MCF 10A (cell line): ENCODE results near the gene LCP2. TPM values are rescaled to one million over a fixed set of nuclear protein-coding genes. Genes with fewer than 3 reads are reported as not detected.

ENCODE experiments used
- BruUV-seq: library from RNA; stranded (reverse); fragments of 400-500 nt; replicated peaks from 2 replicates; lab custom pipeline; 2021; lab: Mats Ljungman, UMichigan
- CTCF ChIA-PET: fragments of 300-600 bp; sonication (Branson Sonifier 250); formaldehyde crosslinking; extraction: SDS; loops from one replicate; lab custom pipeline; 2021; ENCODE audit warnings: antibody characterized with exemption, inconsistent platforms; lab: Yijun Ruan, JAX
- POLR2A ChIA-PET: fragments of 300-600, 350-650 bp; sonication (Branson Sonifier 250); formaldehyde crosslinking; extraction: SDS; loops from one replicate; lab custom pipeline; 2020; ENCODE audit warnings: antibody characterized with exemption, inconsistent platforms; lab: Yijun Ruan, JAX
- DNase-seq: peaks from one replicate; pipeline ENCODE4 v3.0.0-alpha.2; 2018; ENCODE audit not compliant: unreplicated experiment
- H3K27ac Mint-ChIP-seq: one replicate; pipeline ENCODE4 v1.8.0; 2022; ENCODE audit warnings: mild to moderate bottlenecking, low read depth, mixed read lengths; ENCODE audit not compliant: unreplicated experiment
- H3K27me3 Mint-ChIP-seq: one replicate; pipeline ENCODE4 v1.8.0; 2022; ENCODE audit warnings: mixed read lengths; ENCODE audit not compliant: insufficient read depth, unreplicated experiment
- H3K36me3 Mint-ChIP-seq: one replicate; pipeline ENCODE4 v1.8.0; 2022; ENCODE audit warnings: mild to moderate bottlenecking, moderate library complexity, mixed read lengths; ENCODE audit not compliant: insufficient read depth, unreplicated experiment
- H3K4me1 Mint-ChIP-seq: one replicate; pipeline ENCODE4 v1.8.0; 2022; ENCODE audit warnings: mixed read lengths; ENCODE audit not compliant: insufficient read depth, unreplicated experiment
- H3K4me3 Mint-ChIP-seq: one replicate; pipeline ENCODE4 v1.8.0; 2022; ENCODE audit warnings: mild to moderate bottlenecking, moderate library complexity, mixed read lengths; ENCODE audit not compliant: unreplicated experiment
- H3K9me3 Mint-ChIP-seq: one replicate; pipeline ENCODE4 v1.8.0; 2022; ENCODE audit warnings: mixed read lengths; ENCODE audit not compliant: unreplicated experiment
- intact Hi-C: fragments of 100-400 bp; cut with micrococcal nuclease; formaldehyde crosslinking; loops from 2 replicates; pipeline ENCODE4 v1.14.1; 2022
- total RNA-seq: library from RNA; stranded (reverse); gene quantifications from 2 replicates; pipeline ENCODE4 v1.2.3, GENCODE V29; 2022
- TF ChIP-seq, protein P1 (sequence below): fragments of 200-600 bp; IDR thresholded peaks from one replicate; pipeline ENCODE4 v1.8.0; 2022; ENCODE audit warnings: antibody characterized with exemption, mild to moderate bottlenecking; ENCODE audit not compliant: unreplicated experiment

LCP2 gene
- total RNA-seq, 1 experiment from 2014 or later, result not detected

DNA sequence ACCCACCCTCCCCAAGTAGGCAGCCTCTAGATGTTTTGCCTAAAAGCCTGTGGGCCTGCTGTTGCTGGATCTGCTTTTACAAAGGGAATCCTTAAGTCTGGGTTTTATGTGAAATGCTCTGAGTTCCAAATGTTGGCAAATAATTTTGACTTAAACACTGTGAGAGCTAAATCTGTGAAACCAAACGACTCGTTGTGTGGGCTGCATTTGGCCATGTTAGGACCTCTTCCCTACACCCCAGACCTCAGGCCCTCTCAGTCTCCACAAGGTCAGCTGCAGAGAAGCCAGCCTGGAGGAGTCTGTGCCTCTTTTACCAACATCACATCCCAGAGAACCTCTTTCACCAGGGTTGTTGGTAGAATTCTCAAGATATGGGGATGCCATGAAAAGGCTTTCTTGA lies 9.4 kb downstream of the LCP2 start:
- H3K4me3 Mint-ChIP-seq, result no peak overlapping the region
- no peak for DNase-seq
- H3K27me3 Mint-ChIP-seq, result peaks cover 87% of the 10 kb centered on the region
- H3K36me3 Mint-ChIP-seq, result no peaks in the 10 kb centered on the region
- intact Hi-C loops, result no loop called here
- BruUV-seq, result no TSS peak
- H3K4me1 Mint-ChIP-seq, result no peaks in the 10 kb centered on the region
- H3K9me3 Mint-ChIP-seq, result peaks cover 17% of the 10 kb centered on the region
- ChIA-PET POLR2A (no interaction called here), CTCF (interaction anchor here (0.7 to 8.7 kb wide), 3 partner anchors 9 to 53 kb away, joined by 3 to 40 read pairs (median 3); partner anchors contain the start of gene LCP2)
- H3K27ac Mint-ChIP-seq, result no peak overlapping the region
- TF ChIP-seq, protein P1, sequence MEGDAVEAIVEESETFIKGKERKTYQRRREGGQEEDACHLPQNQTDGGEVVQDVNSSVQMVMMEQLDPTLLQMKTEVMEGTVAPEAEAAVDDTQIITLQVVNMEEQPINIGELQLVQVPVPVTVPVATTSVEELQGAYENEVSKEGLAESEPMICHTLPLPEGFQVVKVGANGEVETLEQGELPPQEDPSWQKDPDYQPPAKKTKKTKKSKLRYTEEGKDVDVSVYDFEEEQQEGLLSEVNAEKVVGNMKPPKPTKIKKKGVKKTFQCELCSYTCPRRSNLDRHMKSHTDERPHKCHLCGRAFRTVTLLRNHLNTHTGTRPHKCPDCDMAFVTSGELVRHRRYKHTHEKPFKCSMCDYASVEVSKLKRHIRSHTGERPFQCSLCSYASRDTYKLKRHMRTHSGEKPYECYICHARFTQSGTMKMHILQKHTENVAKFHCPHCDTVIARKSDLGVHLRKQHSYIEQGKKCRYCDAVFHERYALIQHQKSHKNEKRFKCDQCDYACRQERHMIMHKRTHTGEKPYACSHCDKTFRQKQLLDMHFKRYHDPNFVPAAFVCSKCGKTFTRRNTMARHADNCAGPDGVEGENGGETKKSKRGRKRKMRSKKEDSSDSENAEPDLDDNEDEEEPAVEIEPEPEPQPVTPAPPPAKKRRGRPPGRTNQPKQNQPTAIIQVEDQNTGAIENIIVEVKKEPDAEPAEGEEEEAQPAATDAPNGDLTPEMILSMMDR, result no peak

DNA sequence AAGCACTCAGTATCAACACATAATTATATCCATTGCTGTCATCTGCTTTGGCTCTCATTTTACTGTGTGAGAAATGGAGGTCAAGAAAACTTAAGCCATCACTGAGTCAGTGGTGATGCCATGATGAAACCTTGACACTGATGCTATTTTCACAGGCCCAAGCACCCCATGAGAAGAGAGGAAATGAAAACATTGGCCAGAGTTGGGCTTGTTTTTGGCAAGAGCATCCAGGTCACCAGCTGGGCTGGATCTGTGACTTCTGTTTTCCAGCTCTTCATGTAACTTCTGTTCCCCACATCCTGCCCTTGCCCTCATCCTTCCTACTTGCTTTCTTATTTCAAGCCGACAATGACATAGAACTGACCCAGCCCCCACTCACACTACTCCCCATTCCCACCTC lies 10.0 kb downstream of the LCP2 start:
- TF ChIP-seq, protein P1, result no peak
- intact Hi-C loops, result no loop called here
- peaks cover 84% of the 10 kb centered on the region for H3K27me3 Mint-ChIP-seq
- no peak for DNase-seq
- H3K36me3 Mint-ChIP-seq, result no peaks in the 10 kb centered on the region
- H3K9me3 Mint-ChIP-seq, result peaks cover 18% of the 10 kb centered on the region
- no peaks in the 10 kb centered on the region for H3K4me1 Mint-ChIP-seq
- no TSS peak for BruUV-seq
- POLR2A ChIA-PET, result no interaction called here
- H3K27ac Mint-ChIP-seq, result no peak overlapping the region
- H3K4me3 Mint-ChIP-seq, result no peak overlapping the region
- CTCF ChIA-PET, result interaction anchor here (0.7 to 8.7 kb wide), 4 partner anchors 10 to 147 kb away, joined by 3 to 40 read pairs (median 5); partner anchors contain the start of gene LCP2

DNA sequence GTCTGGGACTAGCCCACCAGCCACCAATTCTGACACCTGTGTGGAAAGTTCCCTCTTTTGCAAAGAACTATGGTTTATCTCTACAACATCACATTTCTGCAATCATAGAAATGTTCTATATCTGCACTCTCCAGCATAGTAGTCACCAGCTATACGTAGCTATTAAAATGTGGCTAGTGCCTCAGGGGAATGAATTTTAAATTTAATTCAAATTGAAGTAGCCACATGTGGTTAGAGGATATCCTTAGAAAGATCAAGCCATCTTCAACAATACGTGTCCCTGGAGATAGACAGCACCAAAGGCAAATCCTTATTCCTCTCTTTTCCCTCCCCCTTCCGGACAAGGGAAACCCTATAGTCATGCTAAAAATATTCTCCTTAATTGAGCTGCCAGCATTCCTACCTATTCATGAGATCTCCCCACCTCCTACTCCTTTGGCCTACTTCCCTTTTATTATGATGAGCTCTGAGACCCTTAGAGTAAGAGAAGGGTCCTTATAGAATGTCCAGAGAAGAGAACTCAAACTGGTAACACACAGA lies 11.1 kb downstream of the LCP2 start:
- Mint-ChIP-seq H3K27me3 (peaks cover 74% of the 10 kb centered on the region), H3K27ac (no peak overlapping the region), H3K9me3 (peaks cover 18% of the 10 kb centered on the region), H3K4me1 (no peaks in the 10 kb centered on the region), H3K4me3 (no peak overlapping the region), H3K36me3 (no peaks in the 10 kb centered on the region)
- no peak for DNase-seq
- no TSS peak for BruUV-seq
- ChIA-PET CTCF (interaction anchor here (0.6 to 8.7 kb wide), 5 partner anchors 16 to 969 kb away, joined by 3 to 40 read pairs (median 3); no protein-coding TSS in a partner anchor), POLR2A (interaction anchor here (0.5 kb wide), 1 partner anchor 88 kb away, joined by 3 read pairs; no protein-coding TSS in a partner anchor)
- TF ChIP-seq, protein P1, result no peak
- intact Hi-C loops, result no loop called here

DNA sequence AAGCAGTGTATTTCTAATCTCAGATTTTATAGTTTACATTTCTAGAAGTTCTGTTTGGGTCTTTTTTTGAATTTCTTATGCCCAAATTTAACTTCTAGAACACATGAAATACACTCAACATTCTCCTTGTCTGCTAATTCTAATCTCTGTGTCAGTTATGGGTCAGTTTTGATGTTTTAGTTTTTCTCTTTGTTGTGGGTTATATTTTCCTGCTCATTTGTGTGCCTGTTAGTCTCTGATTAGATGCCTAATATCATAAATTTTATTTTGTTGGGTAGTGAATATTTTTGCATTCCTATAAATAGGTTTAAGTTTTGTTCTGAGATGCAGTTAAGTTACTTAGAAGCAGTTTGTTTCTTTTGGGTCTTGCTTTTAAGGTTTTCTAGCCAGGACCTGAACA lies 12.4 kb downstream of the LCP2 start:
- no peaks in the 10 kb centered on the region for H3K36me3 Mint-ChIP-seq
- no peak for DNase-seq
- ChIA-PET CTCF (interaction anchor here (8.7 kb wide), 1 partner anchor 17 kb away, joined by 40 read pairs; no protein-coding TSS in a partner anchor), POLR2A (no interaction called here)
- no peak overlapping the region for H3K27ac Mint-ChIP-seq
- no peak overlapping the region for H3K4me3 Mint-ChIP-seq
- BruUV-seq, result no TSS peak
- H3K9me3 Mint-ChIP-seq, result peaks cover 18% of the 10 kb centered on the region
- no peaks in the 10 kb centered on the region for H3K4me1 Mint-ChIP-seq
- intact Hi-C loops, result no loop called here
- peaks cover 61% of the 10 kb centered on the region for H3K27me3 Mint-ChIP-seq
- TF ChIP-seq, protein P1, result no peak
